Cerebellar nuclear complex (tissue), 1 donor: ENCODE data around the gene OOSP2.
"Not testable (repeated sequence)": the region's sequence is repeated elsewhere in the genome, so short reads cannot be mapped to it uniquely, and the experiment has no call there.

Experiments used
- DNase-seq, 2 experiments: peaks; one replicate each; lab custom pipeline; 2025; lab: John Stamatoyannopoulos, UW

Gene OOSP2

GRCh38 chr11:60040109-60040508 is at the start of gene OOSP2:
TSS of gene OOSP2 (plus strand) at chr11:60040409. CDS start at chr11:60040460, 51 bp downstream.
- no peak for DNase-seq

- DNase-seq, result no peak
Observed at GRCh38 chr11:59990421-59990820, 49.8 kb upstream of the OOSP2 start.

GRCh38 chr11:59992425-59992824 is 47.8 kb upstream of the OOSP2 start:
- no peak for DNase-seq

- no peak for DNase-seq
Observed at GRCh38 chr11:59997800-59998199, 42.4 kb upstream of the OOSP2 start.

- no peak for DNase-seq
Observed at GRCh38 chr11:59999691-60000090, 40.5 kb upstream of the OOSP2 start.

- DNase-seq, result no peak
Observed at GRCh38 chr11:60003729-60004128, 36.5 kb upstream of the OOSP2 start.

- no peak for DNase-seq
Observed at GRCh38 chr11:60005360-60005759, 34.8 kb upstream of the OOSP2 start.

- DNase-seq, result no peak
Observed at GRCh38 chr11:60016881-60017280, 23.3 kb upstream of the OOSP2 start, which contains the start of gene OOSP4B. TSS of gene OOSP4B (plus strand) at chr11:60017181.

- DNase-seq, result no peak
Observed at GRCh38 chr11:60018058-60018457, 22.2 kb upstream of the OOSP2 start.

GRCh38 chr11:60020376-60020775 is 19.8 kb upstream of the OOSP2 start:
- not testable (repeated sequence) for DNase-seq

- DNase-seq, result no peak
Observed at GRCh38 chr11:60029015-60029632, 11.1 kb upstream of the OOSP2 start.

GRCh38 chr11:60050422-60050821 is 10.2 kb downstream of the OOSP2 start:
- not testable (repeated sequence) for DNase-seq

- DNase-seq, result not testable (repeated sequence)
Observed at GRCh38 chr11:60050839-60051238, 10.6 kb downstream of the OOSP2 start.

GRCh38 chr11:60056349-60056969 is 16.2 kb downstream of the OOSP2 start, which contains the start of gene MS4A3:
TSS of gene MS4A3 (plus strand) at chr11:60056665. CDS start at chr11:60061161, 4,496 bp downstream.
- no peak for DNase-seq

- DNase-seq, result no peak
Observed at GRCh38 chr11:60059052-60059451, 18.8 kb downstream of the OOSP2 start.

- DNase-seq, result no peak
Observed at GRCh38 chr11:60059521-60060240, 19.5 kb downstream of the OOSP2 start.

- DNase-seq, result no peak
Observed at GRCh38 chr11:60064111-60064510, 23.9 kb downstream of the OOSP2 start.

GRCh38 chr11:60065801-60066200 is 25.6 kb downstream of the OOSP2 start:
- no peak for DNase-seq

- DNase-seq, result no peak
Observed at GRCh38 chr11:60069450-60069849, 29.2 kb downstream of the OOSP2 start.

- not testable (repeated sequence) for DNase-seq
Observed at GRCh38 chr11:60071644-60072043, 31.4 kb downstream of the OOSP2 start.

GRCh38 chr11:60077216-60077817 is 37.1 kb downstream of the OOSP2 start:
- no peak for DNase-seq

GRCh38 chr11:60077981-60078380 is 37.8 kb downstream of the OOSP2 start:
- no peak for DNase-seq

- DNase-seq, result no peak
Observed at GRCh38 chr11:60078745-60079144, 38.5 kb downstream of the OOSP2 start.
